GM18868 (cell line): ENCODE measurements around the gene ALMS1.
"Not testable (repeated sequence)": the region's sequence is repeated elsewhere in the genome, so short reads cannot be mapped to it uniquely, and the experiment has no call there.

Experiments used
- ATAC-seq: cut with Tn5 transposase; IDR thresholded peaks from one replicate; pipeline ENCODE4 v1.9.1; 2021; ENCODE audit warnings: mild to moderate bottlenecking, moderate library complexity; ENCODE audit not compliant: unreplicated experiment

ALMS1 gene

GRCh38 chr2:73385504-73386341 lies at the start of gene ALMS1:
Gene ALMS1, plus strand, starts transcription at chr2:73385836. Its CDS starts 33 bp downstream, at chr2:73385869.
- ATAC-seq = peak; percentile 88

GRCh38 chr2:73337828-73338227 lies 47.8 kb upstream of the ALMS1 start:
- no peak for ATAC-seq

- ATAC-seq = no peak
Measured at GRCh38 chr2:73339201-73339600, 46.4 kb upstream of the ALMS1 start.

- ATAC-seq = no peak
Measured at GRCh38 chr2:73341039-73341438, 44.6 kb upstream of the ALMS1 start.

GRCh38 chr2:73343992-73344391 lies 41.6 kb upstream of the ALMS1 start:
- no peak for ATAC-seq

- not testable (repeated sequence) for ATAC-seq
Measured at GRCh38 chr2:73344747-73345146, 40.9 kb upstream of the ALMS1 start.

- no peak for ATAC-seq
Measured at GRCh38 chr2:73350035-73350691, 35.5 kb upstream of the ALMS1 start.

- ATAC-seq = no peak
Measured at GRCh38 chr2:73356097-73356496, 29.5 kb upstream of the ALMS1 start.

GRCh38 chr2:73359915-73360697 lies 25.5 kb upstream of the ALMS1 start:
- ATAC-seq = no peak

GRCh38 chr2:73366060-73366459 lies 19.6 kb upstream of the ALMS1 start:
- no peak for ATAC-seq

GRCh38 chr2:73368781-73369180 lies 16.9 kb upstream of the ALMS1 start:
- ATAC-seq = no peak

- no peak for ATAC-seq
Measured at GRCh38 chr2:73370348-73370747, 15.3 kb upstream of the ALMS1 start.

- no peak for ATAC-seq
Measured at GRCh38 chr2:73373344-73373743, 12.3 kb upstream of the ALMS1 start.

- ATAC-seq = no peak
Measured at GRCh38 chr2:73374269-73374668, 11.4 kb upstream of the ALMS1 start.

GRCh38 chr2:73376681-73377080 lies 9.0 kb upstream of the ALMS1 start:
- no peak for ATAC-seq

- ATAC-seq = no peak
Measured at GRCh38 chr2:73383036-73383435, 2.6 kb upstream of the ALMS1 start.

GRCh38 chr2:73385123-73385503 lies 523 bp upstream of the ALMS1 start:
- ATAC-seq = no peak

- peak; percentile 4 for ATAC-seq
Measured at GRCh38 chr2:73386342-73386868, 769 bp downstream of the ALMS1 start.

GRCh38 chr2:73386894-73387636 lies 1.4 kb downstream of the ALMS1 start:
- no peak for ATAC-seq

GRCh38 chr2:73402386-73403103 lies 16.9 kb downstream of the ALMS1 start:
- ATAC-seq = no peak
